GM12874 (cell line): Measurements from ENCODE around the gene NEUROG1.

Experiments
- CTCF ChIP-seq: IDR thresholded peaks from 2 replicates; pipeline ENCODE4 v1.5.1; 2011; ENCODE audit warnings: low read depth, mild to moderate bottlenecking, control low read depth, low read length, moderate library complexity; ENCODE audit not compliant: insufficient read depth

Gene NEUROG1

GRCh38 chr5:135508496-135509005 is 27.2 kb downstream of the NEUROG1 start:
- no peak for TF ChIP-seq CTCF

- no peak for TF ChIP-seq CTCF
These were observed 29.8 kb downstream of the NEUROG1 start for GRCh38 chr5:135505973-135506372.

- no peak for TF ChIP-seq CTCF
These were observed 31.4 kb downstream of the NEUROG1 start for GRCh38 chr5:135504376-135504775.

GRCh38 chr5:135503871-135504270 is 31.9 kb downstream of the NEUROG1 start:
- TF ChIP-seq CTCF = no peak

GRCh38 chr5:135502836-135503520 is 32.8 kb downstream of the NEUROG1 start:
- no peak for TF ChIP-seq CTCF

GRCh38 chr5:135501965-135502364 is 33.8 kb downstream of the NEUROG1 start:
- TF ChIP-seq CTCF = no peak

- TF ChIP-seq CTCF = no peak
These were observed 37.1 kb downstream of the NEUROG1 start for GRCh38 chr5:135498637-135498995.
